HG03520 (cell line): Measurements from ENCODE around the gene FCN2.

Source experiments
- ATAC-seq: cut with Tn5 transposase; IDR thresholded peaks from one replicate; pipeline ENCODE4 v1.9.1; 2021; ENCODE audit warnings: mild to moderate bottlenecking, moderate library complexity; ENCODE audit not compliant: unreplicated experiment

FCN2 gene

DNA sequence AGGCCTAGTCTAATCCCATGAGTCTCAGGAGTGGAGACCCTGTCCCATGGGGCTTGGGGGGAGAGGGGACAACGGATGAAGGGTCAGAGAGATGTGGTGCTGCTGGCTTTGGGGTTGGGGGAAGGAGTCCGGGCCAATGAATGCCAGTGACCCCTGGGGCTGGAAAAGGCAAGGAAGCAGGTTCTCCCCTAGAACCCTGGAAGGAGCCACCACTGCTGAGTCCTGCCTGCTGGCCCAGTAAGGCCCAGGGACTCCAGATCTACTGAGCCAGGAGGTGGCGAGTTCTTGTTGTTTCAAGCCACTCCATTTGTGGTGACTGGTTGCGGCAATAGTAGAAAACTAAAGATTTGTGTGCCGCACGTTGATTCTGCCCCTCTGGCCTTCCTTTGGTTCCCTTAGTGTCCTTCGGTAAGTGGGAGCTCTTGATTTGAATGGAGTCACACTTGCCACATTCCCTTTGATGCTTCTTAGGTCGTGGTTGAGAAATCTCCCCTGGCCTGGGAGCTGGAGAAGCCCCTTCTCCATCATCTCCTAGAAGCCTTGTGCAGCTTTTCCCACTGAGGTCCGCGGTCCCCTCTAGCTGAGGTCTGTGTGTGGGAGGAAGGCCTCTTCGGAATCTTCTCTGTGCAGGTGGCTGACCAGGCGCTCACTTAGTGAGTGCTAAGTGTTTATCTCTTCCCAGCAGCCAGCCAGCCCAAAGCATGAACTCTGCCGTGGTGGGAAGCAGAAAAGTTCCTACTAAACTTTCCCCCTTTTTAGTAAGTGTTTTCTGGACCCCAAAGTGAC is 28.1 kb downstream of the FCN2 start:
- ATAC-seq, result no peak

- no peak for ATAC-seq
Measured at GRCh38 chr9:134909511-134910481, 29.2 kb downstream of the FCN2 start.

DNA sequence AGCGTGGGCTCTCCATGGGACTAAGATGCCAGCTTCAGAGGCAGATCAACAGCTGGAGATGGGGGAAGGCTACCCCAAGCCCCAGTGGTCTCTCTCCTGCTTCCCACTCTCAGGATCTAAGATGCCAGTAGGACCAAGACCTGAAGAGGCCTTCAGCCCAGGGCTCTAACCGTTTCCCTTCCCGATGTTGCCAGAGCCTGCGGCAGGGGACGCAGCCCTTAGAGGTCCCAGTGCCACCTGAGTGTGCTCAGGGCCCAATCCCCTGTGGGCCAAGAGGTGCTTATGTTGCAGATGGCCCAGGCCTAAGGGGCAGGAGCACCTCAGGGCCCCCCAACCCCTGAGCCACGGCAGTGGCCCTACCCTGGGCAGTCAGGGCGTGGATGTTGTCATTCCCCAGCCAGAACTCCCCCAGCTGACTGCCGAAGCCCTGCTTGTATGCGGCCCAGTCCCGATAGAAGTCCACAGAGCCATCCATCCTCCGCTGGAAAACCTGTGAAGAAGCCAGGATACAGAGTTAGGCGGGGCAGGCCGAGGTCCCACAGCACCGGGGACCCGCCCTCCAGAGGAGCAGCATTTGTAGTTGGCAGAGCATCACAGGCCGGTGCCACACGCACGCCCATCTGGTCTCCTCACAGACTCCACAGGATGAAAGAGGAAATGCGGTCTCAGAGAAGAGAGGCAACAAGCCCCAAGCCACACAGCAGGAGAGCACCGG is 31.7 kb downstream of the FCN2 start:
- ATAC-seq, result no peak

- ATAC-seq, result no peak
Measured at GRCh38 chr9:134913041-134913712, 32.6 kb downstream of the FCN2 start.

- no peak for ATAC-seq
Measured at GRCh38 chr9:134913713-134914500, 33.3 kb downstream of the FCN2 start.

DNA sequence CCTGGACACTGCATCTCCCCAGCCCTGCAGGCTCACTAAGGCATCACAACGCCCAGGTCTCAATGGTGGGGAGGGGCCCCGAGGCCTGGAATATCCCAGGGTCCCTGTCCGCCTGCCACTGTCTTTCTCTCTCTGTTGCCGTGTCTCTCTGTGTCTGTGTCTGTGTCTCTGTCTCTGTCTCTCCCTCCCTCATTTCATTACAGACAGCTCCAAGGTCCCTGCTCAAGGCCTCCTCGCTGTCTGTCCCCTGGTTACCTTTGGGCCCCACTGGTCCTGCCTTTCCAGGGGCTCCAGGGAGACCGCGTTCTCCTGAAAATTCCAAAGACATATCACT is 33.9 kb downstream of the FCN2 start:
- no peak for ATAC-seq

- ATAC-seq, result no peak
Measured at GRCh38 chr9:134915046-134915985, 34.7 kb downstream of the FCN2 start.

DNA sequence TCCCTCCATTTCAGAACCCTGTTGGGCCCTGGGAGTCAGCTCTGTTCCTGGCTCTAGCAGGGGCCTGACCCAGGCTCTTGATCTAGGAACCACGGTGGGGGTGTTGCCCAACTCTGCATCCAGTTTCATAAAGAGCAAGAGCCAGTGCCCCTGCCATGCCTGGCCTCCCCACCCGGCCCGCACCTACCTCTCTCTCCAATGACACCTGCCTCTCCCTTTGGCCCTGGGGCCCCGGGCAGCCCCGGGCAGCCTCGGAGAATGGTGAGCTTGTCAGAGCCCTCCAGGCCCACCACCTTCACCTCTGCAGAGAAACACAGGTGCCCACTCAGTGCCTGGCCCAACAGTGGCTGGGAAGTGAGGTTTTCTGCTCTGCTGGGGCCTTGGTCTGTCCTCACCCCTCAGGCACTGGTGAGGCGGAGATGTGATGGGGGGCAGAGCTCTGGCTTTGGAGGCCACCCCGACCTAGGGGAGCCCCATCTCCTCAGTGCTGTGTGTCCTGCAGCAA is 35.6 kb downstream of the FCN2 start:
- ATAC-seq, result no peak

GRCh38 chr9:134917431-134918373 is 37.1 kb downstream of the FCN2 start, which contains the start of gene FCN1:
TSS of gene FCN1 (minus strand) at chr9:134917912. CDS start at chr9:134917871, 41 bp downstream.
- ATAC-seq, result no peak

DNA sequence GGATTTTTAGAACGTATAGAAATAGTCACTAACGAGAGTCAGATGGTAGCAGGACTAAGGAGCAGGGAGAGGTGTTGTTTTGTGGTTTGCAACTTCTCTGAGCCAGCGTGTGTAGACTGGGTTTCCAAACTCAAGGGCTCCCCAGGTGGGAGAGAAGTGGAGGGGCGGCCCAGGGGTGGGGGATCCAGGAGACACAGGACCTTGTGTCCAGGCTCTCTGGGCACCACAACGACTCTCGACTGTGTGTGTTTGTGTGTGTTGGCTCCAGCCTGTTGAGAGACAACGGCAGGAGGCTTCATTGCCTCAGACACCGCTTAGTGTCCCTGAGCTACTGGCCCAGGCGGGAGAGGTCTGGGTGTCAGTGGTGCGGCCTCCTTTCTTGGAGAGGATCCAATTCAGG is 38.0 kb downstream of the FCN2 start:
- no peak for ATAC-seq

- ATAC-seq, result no peak
Measured at GRCh38 chr9:134919303-134919702, 38.7 kb downstream of the FCN2 start.

DNA sequence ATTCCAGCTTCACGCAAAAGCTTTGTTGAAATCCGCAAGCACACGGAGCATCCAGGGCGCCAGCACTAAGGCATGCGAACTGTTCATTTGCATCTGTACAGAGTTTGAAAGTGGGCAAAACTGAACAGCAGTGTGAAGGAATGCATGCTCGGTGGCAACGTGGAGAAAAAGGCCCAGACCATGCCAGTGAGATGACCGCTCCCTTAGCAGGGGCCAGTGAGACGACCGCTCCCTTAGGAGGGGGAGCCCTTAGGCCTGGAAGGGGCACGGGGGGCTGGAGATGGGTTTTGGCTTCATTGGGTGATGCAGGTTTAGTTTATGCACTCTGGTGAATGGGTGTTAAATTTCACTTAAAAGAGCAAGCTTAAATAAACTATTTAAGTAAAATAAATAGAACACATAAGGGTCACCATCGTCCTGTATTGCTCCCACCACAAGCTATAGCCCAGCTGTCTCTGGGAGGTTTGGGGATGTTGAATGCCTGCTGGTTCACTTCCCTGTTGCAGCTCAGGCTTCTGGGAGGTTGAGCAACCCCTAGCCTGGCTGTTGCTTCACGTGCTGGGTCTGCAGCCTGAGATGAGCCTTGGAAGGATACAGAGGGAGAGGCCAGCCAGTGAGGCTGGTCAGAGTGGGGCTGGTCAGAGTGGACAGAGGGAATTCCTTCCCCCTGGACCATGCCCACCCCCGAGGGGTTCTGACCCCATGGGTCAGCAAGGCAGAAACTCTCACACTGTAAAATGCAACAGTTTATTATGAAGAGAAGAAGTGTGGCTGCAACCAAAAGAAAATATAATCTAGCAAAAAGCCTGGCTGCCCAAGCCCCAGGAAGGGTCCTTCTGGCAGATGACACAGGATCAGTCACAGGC is 41.7 kb downstream of the FCN2 start:
- ATAC-seq, result no peak

GRCh38 chr9:134922932-134923240 is 42.3 kb downstream of the FCN2 start:
- no peak for ATAC-seq

- no peak for ATAC-seq
Measured at GRCh38 chr9:134923466-134923865, 42.9 kb downstream of the FCN2 start.

- ATAC-seq, result no peak
Measured at GRCh38 chr9:134925011-134925511, 44.5 kb downstream of the FCN2 start.

- no peak for ATAC-seq
Measured at GRCh38 chr9:134928436-134929192, 48.0 kb downstream of the FCN2 start.
